Germinal center (tissue), 1 donor: Measurements from ENCODE around the gene APBB2.
A peak's percentile ranks its signal among the peaks of the same experiment; 100 is the strongest.
"Not testable (repeated sequence)": the region's sequence is repeated elsewhere in the genome, so short reads cannot be mapped to it uniquely, and the experiment has no call there.

Experiments
- DNase-seq: peaks from one replicate; pipeline ENCODE4 v3.0.0; 2012; ENCODE audit warnings: mixed read lengths, low spot score

APBB2 gene

GRCh38 chr4:40905414-40905813 is 308.9 kb downstream of the APBB2 start:
- DNase-seq = no peak

GRCh38 chr4:40900531-40900930 is 313.8 kb downstream of the APBB2 start:
- not testable (repeated sequence) for DNase-seq

DNA sequence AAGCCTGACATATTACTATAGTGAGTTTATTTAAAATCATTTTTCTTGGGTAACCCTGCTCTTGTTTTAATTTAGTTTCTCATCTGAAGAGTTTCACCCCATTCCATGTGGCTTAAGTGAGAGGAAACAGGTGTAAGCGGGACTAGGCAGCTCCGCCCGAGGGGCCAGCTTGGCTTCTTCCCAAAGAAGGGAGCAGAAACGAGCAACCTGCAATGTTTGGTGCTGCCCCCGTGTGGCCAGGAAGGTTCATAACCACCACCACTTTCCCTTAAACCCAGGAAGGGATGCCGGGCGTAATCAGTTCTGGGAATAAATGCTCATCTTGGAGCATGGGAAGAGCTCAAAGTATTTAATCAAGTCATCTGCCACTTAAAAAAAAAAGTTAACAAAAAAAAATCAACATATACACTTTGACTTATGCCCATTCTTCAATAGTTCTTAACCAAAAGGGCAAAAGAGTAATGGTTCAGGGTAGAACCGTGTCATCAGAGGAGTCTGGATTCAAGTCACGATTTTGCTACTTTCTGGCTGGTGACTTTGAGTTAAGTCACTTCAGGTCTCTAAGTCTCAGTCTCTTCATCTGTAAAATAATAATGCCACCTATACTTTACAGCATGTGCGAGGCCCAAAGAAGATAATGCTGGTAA is 316.7 kb downstream of the APBB2 start:
- DNase-seq = peak; percentile 72

GRCh38 chr4:40890764-40891163 is 323.6 kb downstream of the APBB2 start:
- DNase-seq = no peak

GRCh38 chr4:40890199-40890598 is 324.1 kb downstream of the APBB2 start:
- DNase-seq = no peak

GRCh38 chr4:40888933-40889332 is 325.4 kb downstream of the APBB2 start:
- no peak for DNase-seq

- no peak for DNase-seq
Measured at GRCh38 chr4:40887764-40888131, 326.6 kb downstream of the APBB2 start.

GRCh38 chr4:40886931-40887763 is 327.2 kb downstream of the APBB2 start:
- DNase-seq = no peak

- DNase-seq = no peak
Measured at GRCh38 chr4:40881851-40882250, 332.5 kb downstream of the APBB2 start.

GRCh38 chr4:40881096-40881495 is 333.2 kb downstream of the APBB2 start:
- no peak for DNase-seq

- DNase-seq = no peak
Measured at GRCh38 chr4:40878548-40879055, 335.7 kb downstream of the APBB2 start.

GRCh38 chr4:40877081-40877480 is 337.3 kb downstream of the APBB2 start:
- no peak for DNase-seq

- no peak for DNase-seq
Measured at GRCh38 chr4:40875507-40876150, 338.7 kb downstream of the APBB2 start.

DNA sequence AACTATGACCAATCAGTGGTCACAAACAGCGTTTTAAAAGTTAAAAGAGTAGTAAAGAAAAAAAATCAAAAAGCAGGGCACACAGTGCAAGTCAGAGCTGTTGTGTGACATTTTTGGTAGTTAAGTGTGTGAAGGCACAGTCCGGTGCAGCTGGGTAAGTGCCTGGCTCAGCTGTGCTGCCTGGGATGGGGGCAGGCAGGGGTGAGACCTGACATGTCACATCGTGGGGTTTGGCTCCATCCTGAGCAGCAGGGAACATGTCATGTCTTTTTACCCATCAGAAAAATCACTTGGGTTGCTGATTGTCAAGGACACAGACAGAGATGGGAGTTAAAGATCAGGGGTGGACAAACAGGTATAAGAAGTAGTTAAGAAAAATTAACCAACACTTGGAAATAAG is 339.4 kb downstream of the APBB2 start:
- no peak for DNase-seq

- DNase-seq = no peak
Measured at GRCh38 chr4:40874331-40874730, 340.0 kb downstream of the APBB2 start.

DNA sequence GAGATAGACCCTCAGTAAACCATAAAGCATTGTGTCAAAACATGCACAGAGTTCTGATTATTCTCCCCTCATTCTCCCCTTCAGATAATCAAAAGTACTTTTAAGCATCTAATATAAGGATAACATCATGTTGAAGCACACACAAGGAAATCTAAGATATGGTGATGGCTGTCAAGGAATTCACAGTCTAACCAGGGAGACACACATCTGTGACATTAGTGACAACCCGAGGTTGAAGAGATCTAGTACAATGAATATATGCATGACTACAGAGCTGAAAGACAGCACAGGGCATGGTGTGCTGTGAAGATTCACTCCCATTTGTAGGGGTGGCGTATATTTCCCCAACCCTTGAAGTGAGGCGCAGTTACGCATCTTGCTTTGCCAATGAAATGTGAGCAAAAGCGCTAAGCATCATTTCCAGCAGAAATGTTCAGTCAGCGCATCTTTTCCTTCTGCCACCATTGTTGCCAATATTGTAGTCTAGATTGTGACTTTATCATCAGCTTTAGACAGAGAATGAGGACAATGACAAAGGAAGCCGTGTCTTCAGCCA is 342.6 kb downstream of the APBB2 start:
- no peak for DNase-seq

- DNase-seq = no peak
Measured at GRCh38 chr4:40870150-40870549, 344.2 kb downstream of the APBB2 start.

- DNase-seq = no peak
Measured at GRCh38 chr4:40865696-40866095, 348.6 kb downstream of the APBB2 start.

GRCh38 chr4:40864531-40864930 is 349.8 kb downstream of the APBB2 start:
- no peak for DNase-seq

DNA sequence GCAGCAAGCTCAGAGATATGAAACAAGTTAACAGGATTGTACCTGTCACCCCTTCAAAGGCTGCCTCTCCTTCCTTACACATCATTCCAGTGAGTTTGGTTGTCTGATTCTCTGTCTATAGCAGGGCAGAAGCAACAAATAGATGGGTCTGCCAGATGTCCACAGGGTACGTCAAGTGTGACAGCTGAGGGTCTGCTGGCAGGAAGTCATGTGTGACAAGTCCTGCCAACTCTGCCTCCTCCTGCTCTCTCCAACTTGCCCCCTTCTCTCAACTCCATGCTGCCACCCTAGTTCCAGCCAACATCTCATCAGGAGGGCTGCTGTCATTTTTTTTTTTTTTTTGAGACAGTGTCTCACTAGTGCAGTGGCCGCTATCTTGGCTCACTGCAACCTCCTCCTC is 355.4 kb downstream of the APBB2 start:
- no peak for DNase-seq

GRCh38 chr4:40857956-40858355 is 356.4 kb downstream of the APBB2 start:
- DNase-seq = peak; percentile 12

DNA sequence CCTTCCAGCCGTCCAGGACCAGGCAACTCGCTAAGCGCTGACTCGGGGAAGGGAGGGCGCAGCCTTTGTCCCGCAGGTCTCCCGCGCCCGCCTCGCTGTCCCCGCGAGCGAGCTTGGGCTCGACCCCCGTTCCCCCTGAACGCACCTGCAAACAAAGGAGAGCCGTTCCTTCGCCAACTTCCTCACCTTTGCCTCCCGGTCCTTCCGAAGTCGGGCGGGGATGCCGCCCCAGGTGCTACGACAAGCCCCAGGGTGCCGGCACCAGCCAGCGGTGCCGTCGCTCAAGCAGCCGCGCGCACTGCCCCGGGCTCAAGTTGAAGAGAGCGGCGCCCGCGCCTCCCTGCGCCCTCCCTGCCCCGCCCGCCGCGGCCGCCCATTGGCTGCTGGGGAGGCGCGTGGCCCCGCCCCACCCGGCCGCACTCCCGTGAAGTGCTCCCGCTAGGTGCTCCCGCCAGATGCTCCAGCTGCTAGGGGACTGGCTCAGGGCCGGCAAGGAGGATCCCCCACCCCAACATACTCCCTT is 357.4 kb downstream of the APBB2 start:
- DNase-seq = peak; percentile 86
